Sciatic nerve (tissue), 2 donors: Measurements from ENCODE around the gene MRC1. TPM values are rescaled to one million over a fixed set of nuclear protein-coding genes. Genes with fewer than 3 reads are reported as not detected.

Experiments used
- ATAC-seq: fragments of 200-7000 bp; cut with Tn5 transposase; one replicate; pipeline ENCODE4 v1.9.1; 2020; ENCODE audit warnings: mild to moderate bottlenecking, moderate library complexity
- DNase-seq: peaks from one replicate; pipeline ENCODE4 v3.0.0-alpha.2; 2020; ENCODE audit warnings: low spot score
- intact Hi-C: fragments of 100-400 bp; cut with DNase I; formaldehyde crosslinking; loops from one replicate; pipeline ENCODE4 v1.14.2; 2022
- total RNA-seq: library from RNA; stranded (reverse); fragmentation: NEBNext Ultra II Directional; extraction: Animal tissue kit (Norgen Biotek cat#: 25700); gene quantifications from one replicate; pipeline ENCODE4 v1.2.1, GENCODE V29; 2021
- donor health status: DM: no; HTN: no; CAD: no.
- donor health status: DM: no; HTN: no; CAD: no.

Gene MRC1
- 35.8 TPM for total RNA-seq

DNA sequence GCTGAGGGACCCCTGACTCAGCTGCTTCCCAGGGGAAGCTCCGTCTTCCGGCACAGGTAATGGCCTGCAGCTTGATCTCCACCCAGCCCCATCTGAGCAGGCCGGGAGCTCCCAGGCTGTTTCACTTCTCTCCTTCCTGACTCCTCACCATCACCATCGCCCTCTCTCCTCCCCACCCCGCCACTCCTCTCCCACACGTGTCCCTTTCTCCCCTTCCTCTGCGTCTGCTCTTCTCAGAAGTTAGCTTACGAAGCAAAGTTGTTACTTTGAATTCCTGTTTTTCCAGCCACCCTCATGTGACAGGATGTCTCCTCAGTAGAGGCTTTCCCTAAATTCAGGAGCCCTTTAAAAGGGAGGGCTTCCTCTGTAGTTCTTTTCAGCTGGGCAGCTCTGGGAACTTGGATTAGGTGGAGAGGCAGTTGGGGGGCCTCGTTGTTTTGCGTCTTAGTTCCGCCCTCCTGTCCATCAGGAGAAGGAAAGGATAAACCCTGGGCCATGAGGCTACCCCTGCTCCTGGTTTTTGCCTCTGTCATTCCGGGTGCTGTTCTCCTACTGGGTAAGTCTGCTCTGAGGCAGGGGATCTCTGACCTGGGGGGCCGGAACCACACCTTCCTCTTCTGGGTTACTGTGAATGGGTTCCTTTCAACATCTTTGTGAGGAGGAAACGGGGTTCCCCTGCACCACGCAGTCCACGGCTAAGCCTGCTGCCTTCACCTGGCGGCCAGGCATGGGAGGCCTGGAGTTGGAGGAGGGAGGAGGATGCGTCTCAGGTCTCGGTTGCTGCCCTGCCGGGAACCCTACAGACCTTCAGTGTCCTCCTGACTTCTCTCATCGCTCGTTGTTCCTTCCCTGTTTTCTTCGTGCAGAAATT, at the start of gene MRC1:
Gene MRC1 (plus strand): TSS at position 378 of the 871 bp plus-strand sequence. CDS start 118 bp downstream, at position 496.
- peak; percentile 64 for ATAC-seq
- intact Hi-C loops: no loop called here
- no peak for DNase-seq

DNA sequence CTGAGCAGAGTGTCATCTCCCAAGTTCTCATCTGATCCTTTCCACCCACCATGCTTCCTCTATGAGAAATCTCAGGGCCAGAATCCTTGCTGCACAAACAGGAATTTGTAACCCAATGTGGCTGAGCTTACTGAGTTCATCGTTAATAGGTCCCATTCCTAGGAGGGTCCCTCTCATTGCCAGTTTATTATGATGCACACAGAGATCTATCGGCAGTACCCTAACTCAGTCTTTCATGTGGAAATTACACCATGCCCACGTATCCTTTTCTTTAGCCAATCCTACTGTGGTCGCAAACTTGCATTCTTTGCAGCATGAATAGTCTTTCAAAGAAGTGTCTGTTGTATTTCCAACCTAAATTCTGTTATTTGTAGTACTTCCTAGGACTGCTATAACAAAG, 45.0 kb upstream of the MRC1 start:
- no peak for DNase-seq
- intact Hi-C loops: no loop called here
- no peak for ATAC-seq

DNA sequence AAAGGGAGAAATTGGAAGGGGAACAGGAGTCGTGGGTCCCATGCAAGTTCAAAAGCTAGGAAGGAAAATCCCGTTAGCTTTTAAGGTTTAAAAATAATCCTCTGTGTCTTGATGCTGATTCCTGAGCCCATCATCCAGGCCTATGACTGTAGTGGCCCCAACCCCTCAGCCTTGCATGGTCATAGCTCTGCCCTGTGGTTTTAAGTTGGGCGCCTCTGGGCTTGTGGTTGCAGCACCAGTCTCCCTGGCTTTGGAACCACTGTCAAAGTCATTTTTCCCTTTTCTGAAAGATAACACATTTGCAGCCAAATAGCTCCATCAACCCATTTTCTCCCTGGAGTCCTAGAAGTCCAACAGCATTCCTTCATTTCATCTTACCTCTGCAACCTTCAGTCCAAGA, 43.5 kb upstream of the MRC1 start:
- intact Hi-C loops: no loop called here
- ATAC-seq: no peak
- no peak for DNase-seq

DNA sequence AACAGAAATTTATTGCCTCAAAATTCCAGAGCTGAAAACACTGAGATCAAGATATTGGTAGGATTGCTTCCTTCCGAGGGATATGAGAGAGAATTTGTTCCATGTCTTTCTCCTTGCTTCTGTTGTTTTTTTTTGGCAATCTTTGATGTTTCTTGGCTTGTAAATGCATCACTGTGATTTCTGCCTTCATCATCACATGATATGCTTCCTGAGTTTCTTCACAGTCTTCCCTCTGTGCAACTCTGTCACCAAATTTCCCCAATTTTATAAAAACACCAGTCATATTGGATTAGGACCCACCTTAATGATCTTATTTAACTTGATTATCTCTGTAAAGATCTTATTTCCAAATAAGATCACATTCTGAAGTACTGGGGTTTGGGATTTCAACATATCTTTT, 42.4 kb upstream of the MRC1 start:
- DNase-seq (no peak), ATAC-seq (no peak)
- intact Hi-C loops: no loop called here

DNA sequence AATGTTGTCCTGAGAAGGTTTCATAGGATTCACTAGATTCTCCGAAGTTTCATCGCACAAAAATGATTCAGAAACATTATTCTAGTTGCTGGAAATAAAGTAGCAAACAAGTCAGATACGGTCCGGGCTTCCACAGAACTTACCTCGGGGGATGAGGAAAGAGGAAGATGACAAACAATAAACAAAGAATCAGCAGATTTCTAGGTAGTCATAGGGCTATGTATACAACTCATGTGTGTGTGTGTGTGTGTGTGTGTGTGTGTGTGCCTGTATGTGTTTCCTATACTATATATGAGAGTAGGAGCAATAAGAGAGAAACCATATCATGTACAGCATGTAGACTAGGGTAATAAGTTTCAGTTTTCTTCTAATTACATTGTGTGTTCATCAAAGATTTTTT, 40.7 kb upstream of the MRC1 start:
- DNase-seq (no peak), ATAC-seq (peak; percentile 44)
- intact Hi-C loops: no loop called here

DNA sequence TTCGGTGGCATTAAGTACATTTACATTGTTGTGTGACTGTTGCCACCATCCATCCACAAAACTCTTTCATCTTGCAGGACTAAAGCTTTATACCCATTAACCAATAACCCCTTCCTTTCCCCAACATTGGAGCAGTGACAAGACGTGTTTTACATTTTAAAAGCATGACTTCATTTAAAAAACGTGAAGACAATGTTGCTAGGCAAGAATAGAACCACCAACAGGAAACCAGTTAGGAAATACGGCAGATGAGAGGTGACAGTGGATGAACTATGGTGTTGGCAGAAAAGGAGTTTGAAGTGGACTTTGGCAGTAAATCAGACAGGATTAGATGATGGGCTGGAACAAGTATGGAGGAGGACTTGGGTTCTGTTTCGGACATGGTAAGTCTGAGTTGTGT, 40.2 kb upstream of the MRC1 start:
- intact Hi-C loops: no loop called here
- ATAC-seq: no peak

DNA sequence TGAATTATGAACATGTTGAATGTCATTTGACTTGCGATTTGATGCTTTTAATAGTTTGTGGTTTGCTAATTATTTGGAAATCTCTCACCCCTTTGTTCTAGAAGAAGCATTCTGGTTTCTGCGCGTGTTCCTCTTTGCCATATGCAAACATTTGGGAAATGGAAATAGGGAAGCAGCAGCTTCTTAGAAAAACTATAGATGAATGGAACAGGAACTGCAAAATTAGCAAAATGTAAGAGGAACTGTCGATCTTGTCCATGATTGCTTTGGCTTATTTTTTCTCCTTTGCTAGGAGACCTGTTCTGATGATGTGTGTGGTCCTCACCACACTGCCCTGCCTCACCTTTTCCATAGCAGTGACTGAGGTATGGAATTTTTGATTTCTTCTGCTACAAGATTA, 38.1 kb upstream of the MRC1 start:
- DNase-seq (no peak), ATAC-seq (no peak)
- intact Hi-C loops: no loop called here

More for the DNA sequence above, 40.2 kb upstream of the MRC1 start:
- no peak for DNase-seq

DNA sequence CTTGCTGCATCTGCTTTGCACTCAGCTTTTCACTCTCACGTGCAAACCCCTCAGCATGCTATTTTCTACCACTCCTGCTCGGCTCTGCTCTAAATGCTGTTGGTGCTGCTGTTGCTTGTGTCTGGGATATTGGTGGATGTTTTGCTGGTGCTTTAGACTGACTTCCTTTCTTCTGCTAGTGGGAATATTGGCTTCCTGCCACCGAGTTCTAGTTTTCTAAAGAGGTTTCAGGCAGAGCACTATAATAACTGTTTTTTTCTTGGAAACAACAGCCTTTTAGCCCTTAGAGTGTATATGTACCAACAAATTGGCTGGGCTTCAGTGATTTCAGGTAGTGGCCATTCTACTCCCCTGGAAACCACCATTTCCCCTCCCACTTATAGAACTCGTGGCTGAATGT, 29.4 kb upstream of the MRC1 start:
- peak; percentile 20 for ATAC-seq
- intact Hi-C loops: no loop called here
- DNase-seq: no peak

DNA sequence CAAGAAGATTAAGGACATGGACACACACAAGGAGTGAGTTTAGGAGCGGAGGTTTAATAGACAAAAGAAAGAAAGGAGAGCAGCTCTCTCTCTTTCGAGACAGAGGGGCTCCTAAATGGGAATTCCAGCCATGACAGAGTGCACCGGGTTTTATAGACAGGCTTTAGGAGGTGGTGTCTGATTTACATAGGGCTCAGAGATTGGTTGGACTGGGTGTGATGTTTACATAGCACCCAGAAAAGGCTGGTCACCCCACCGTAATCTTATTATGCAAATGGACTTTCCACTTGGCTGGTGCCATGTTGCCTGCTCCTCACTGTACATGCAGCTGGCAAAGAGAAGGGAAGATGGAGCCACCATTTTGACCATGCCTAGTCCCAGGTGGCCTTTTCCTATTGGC, 28.4 kb upstream of the MRC1 start:
- intact Hi-C loops: no loop called here
- no peak for DNase-seq
- no peak for ATAC-seq

DNA sequence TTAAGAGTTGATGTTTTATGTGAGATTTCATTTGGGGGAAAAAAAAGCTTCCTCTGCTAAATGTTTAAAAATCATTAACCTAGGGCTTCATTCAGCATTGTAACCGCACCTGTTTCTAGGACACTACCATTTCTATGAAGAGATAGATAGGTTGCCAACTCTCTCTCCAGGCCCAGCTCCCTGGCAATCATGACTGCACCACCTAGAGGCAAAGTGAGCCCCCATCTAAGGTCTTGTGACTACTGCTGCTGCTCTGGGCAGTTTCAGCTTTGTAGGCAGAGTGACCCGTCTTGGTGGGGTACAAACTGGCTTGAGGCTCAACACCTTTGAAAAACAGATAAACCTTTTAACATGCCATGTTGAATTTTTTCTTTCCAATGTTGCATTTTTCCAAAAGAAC, 27.3 kb upstream of the MRC1 start:
- ATAC-seq (no peak), DNase-seq (no peak)
- intact Hi-C loops: no loop called here

DNA sequence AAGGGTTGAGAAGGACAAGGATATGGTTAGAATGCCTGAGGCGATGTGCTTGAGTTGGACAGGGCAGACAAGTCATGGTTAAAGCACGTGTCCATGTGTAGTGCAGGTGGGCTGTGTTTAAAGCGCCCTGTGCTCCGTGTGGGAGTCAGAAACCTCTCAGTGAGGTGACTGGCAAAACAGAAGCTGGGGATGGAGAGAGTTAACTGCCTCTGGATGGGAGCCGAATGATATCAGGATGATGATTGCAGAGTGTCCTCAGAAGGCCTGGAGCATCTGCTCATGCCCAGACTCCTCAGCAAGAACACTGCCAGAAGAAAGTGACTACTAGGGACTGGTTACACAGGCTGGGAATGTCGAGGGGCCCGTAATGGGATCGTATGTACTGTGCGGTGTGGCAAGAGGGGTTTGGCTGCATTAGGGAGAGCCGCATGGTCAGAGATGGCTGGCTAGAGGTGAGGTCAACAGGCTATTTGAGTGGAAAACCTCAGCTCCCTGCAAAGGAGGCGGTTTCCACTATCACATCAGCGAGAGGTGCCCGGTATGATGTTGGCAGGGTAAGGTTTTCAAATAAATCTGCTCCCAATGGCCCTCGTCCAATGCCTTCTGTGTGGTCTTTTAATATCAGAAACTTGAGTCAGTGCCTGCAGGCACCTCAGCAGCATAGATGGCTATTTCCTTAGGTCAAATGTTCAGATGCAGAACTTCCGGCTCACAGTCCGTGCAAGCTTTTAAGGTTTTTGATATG, 26.1 kb upstream of the MRC1 start:
- ATAC-seq: no peak
- DNase-seq: no peak
- intact Hi-C loops: no loop called here

DNA sequence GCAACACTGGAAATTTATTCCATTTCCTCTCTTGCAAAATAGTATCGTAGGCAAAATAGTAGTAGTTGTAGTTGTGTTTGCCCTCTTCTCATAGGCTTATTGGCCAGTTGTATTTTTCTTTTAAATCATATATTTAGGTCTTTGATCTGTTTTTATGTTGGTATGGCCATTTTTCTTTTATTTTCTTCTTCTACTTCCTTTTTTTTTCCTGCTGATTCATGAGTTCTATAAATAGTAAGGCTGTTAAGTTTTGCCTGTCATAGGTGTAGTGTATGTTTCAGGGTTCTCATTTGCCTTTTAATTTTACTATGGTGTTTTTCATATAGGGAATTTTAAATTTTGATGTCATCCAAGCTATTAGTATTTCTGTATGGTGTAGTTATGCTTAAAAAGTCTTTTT, 25.4 kb upstream of the MRC1 start:
- intact Hi-C loops: no loop called here
- no peak for ATAC-seq
- no peak for DNase-seq

DNA sequence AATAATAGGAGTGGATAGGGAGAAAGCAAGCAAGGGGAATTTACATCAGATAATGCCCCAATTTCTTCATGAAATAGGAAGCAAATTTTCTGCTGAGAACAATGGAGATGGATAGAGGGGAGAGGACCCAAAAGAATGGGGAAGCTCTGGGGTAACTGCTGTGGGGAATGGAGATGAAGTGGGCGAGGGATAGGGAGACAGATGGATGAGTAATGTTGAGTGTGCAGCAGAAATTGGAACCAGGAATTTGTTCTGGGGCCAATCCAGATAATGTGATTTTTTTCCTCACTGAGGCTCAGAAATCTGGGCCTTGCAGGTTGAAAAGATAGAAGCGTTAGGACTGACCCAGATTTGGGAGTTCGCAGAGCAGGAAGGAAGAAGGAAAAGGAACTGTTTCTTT, 24.5 kb upstream of the MRC1 start:
- intact Hi-C loops: no loop called here
- ATAC-seq (peak; percentile 9), DNase-seq (no peak)

DNA sequence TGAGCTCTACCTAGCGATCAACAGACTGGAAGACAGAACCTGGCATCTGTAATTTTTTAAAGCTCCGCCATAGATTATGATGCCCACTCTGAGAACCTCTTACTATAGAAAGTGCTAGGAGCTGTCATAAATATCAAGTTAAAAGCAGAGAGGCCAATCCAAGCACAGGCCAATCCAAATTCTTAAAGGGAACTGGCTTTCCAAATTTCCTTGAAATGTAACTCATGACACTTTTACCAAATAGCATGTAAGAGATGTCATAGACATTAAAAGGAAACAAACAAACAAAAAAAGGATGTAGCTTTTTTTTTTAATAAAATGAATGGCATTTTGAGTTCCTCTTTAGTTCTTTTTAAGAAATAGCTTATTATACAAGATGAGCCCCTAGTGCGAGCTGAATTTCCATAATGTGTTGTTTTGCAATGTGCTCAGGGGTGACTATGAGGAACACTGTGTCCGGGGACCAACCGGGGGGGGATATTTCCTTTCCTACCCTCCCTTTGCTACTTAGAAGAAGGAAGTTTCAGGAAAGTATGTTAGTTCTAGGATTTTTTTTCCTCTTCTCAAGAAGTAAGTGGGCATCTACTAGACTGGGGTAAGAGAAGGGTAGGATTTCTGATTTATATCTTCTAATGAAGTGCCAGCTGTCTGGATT, 23.7 kb upstream of the MRC1 start:
- intact Hi-C loops: no loop called here
- ATAC-seq: peak; percentile 89
- DNase-seq: no peak

DNA sequence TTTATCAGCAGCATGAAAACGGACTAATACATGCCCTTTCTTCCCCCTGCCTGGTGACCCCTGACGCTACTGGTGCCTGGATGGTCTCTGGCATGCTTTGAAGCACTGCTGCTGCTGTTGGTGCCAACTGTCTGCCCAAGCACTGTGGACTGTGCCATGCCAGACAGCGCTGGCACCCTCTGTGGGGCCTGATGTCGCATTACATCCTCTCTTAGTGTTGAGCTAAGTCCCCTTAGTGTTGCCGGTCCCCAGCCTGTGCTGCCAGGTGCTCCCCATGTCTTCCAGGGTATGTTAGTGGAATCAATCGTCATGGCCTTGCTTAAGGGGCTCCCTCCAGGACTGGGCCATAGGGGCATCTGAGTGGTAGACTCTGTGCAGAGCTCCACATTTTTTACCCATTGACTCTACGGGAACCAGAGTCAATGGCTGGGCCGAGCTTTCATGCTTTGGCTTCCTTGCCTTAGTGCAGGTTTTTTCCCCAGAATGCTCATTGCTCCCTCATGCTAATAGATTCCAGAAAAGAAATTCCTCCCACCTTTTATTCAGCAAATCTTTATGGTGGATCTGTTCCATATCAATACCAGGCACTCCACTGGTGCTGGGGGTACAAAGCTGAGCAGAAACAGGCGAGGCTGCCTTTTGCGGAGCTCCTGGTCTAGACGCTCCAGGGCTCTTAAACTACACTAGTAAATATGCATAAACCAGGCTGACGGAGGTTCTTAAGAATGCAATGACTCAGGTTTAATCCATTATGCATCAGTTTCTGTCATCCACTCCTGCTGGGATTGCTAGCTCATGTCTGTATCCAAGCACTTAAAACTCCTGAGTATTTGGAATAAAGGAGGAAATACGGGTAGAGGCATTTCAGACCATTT, 21.8 kb upstream of the MRC1 start:
- no peak for DNase-seq
- ATAC-seq: no peak
- intact Hi-C loops: no loop called here

DNA sequence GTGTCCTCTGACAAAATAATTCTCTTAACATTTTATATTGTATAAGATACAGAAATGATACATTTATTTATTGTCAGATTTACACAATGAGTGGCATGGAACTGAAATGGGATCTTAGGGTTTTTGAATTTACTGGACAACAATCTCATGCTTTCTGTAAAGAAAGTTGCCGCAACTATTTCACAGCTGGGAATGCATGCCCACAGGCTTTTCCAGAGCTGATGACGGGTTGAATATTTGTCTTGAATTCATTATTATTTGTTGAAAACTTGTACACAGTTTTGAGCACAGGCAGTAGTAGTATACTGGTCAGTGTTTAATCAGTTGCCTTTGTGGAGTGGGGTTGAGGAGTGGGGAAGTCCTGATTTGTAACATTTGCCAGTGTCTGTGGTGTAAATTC, 20.5 kb upstream of the MRC1 start:
- ATAC-seq (no peak), DNase-seq (no peak)
- intact Hi-C loops: no loop called here

DNA sequence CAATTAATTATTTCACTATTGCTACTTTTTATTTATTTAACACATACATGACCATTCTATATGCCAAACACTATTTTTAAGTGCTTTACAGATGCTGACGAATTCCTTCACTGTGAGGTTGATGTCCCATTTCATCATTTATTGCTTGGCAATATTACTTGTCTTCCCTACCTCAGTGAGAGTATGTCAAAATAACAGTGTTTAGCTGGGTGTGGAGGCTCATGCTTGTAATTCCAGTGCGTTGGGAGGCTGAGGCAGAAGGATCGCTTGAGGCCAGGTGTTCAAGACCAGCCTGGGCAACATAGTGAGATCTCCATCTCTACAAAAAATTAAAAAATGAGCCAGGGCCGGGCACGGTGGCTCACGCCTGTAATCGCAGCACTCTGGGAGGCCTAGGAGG, 19.8 kb upstream of the MRC1 start:
- DNase-seq: no peak
- intact Hi-C loops: no loop called here
- ATAC-seq: no peak

DNA sequence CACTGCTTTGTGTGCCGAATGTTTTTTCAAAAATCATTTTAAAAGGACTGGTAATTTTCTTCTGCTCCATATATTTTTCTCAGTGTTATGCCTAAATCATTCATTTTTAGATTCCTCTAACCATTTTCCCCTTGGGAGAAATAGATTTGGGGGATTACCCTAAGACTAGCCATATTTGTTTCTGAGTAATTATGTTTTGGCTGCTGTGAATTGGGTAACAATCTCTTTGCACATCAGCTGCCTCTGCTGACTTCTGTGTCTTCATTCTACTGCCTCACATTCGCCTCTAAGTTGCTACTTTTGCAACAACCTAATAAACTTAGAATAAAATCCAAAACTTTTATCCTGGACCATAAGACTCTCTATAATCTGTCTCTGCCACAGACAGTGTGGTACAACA, 18.5 kb upstream of the MRC1 start:
- ATAC-seq: no peak
- intact Hi-C loops: no loop called here

DNA sequence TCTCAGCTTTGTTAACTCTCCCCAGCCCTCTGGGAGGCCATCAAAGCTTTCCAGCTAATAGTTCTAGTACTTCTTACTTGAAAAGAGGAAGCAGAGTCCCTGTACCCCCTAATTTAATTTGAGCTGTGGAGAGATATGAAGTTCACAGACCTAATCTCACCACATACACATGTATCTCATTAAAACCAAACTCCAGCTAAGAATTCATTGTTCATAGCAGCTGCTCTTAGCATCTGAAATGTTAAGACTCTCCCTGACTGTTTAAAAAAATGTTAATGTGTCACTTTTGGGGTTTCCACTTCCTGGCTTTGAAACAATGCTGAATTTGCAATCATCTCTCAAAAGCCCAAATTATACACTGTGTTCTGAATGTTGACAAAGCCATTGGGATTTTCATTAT, 16.2 kb upstream of the MRC1 start:
- DNase-seq (no peak), ATAC-seq (no peak)
- intact Hi-C loops: no loop called here

More for the DNA sequence above, 18.5 kb upstream of the MRC1 start:
- no peak for DNase-seq
